ENCODE data around the gene PSENEN.

The PSENEN gene

DNA sequence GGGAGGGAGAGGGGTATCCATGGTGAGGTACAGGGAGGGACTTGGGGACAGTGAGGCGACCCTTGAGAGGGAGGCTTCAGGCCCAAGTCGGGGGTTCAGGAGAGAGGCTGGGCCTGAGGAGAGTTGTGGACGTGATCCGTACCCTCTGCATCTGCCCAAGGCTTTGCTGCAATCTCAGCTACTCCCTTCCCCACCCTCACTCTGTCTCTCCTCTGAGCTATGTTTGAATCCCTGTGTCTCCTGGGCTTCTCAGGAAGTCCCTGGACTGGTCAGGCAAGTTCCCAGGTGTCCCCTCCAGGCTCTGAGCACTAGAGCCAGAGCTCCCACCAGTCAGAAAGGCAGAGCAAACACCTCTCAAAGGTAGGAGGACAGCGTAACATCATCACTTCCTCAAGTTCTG lies 4.7 kb downstream of the PSENEN start:
- in situ Hi-C loops (cut with HindIII; ENCODE audit: low sequenced_read_pairs), result no loop called here

DNA sequence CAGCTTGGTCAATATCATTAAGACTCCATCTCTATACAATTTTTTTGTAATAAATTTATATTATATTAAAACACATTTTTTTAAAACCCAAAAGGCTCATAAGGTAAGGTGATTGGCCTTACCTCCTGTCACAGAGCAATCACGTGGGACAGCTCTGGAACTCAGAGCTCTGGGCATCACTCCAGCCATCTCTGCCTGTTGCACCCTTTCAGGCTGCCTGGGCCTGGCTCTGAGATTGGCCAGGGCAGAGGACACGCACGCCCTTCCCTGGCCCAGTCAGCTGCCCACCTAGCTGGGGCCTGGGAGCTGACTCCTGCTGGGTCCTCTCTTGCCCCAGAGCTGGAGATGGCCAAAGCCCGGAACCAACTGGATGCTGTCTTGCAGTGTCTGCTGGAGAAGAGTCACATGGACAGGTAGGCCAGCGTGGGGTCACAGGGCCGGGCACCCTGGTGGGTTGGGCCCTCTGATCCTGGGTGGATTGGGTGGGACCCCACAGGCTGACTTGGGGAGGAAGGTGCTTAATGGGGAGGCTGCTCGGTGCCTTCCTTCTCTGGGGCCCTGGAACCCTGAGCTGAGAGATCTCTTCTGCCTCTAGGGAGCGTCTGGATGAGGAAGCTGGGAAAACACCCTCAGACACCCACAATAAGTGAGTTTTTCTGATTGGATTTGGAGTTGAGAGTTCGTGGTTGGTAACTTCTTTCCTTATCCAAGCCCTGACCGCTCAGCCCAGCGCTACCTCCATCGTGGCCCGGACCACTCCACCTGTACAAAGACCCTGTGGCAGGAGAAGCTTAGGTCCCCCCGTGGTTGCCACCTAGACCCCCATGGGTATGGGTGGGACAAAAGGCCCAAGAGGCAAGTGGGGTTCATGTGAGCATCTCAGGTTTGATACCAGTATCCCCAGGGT lies 6.6 kb downstream of the PSENEN start:
- in situ Hi-C loops (cut with HindIII; ENCODE audit: low sequenced_read_pairs), result no loop called here

DNA sequence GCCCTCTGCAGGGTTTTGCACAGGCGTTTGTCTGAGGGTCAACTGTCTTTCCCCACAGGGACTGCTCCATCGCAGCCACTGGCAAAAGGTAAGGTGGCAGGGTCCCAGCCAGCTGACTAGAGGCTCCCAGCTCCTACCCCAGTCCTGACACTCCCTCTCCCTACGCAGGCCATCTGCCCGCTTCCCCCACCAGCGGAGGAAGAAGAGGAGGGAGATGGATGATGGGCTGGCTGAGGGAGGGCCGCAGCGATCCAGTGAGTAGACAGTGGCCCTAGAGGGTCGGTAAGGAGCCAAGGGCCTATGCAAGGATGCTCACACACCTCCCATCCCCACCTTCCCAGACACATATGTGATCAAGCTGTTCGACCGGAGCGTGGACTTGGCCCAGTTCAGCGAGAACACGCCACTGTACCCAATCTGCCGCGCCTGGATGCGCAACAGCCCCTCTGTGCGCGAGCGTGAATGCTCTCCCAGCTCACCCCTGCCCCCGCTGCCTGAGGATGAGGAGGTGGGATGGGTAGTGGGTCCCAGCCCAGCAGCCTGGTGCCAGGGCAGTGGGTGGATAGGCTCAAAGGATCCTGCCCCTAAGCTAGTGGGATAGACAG lies 7.4 kb downstream of the PSENEN start:
- in situ Hi-C loops (cut with HindIII; ENCODE audit: low sequenced_read_pairs), result no loop called here

DNA sequence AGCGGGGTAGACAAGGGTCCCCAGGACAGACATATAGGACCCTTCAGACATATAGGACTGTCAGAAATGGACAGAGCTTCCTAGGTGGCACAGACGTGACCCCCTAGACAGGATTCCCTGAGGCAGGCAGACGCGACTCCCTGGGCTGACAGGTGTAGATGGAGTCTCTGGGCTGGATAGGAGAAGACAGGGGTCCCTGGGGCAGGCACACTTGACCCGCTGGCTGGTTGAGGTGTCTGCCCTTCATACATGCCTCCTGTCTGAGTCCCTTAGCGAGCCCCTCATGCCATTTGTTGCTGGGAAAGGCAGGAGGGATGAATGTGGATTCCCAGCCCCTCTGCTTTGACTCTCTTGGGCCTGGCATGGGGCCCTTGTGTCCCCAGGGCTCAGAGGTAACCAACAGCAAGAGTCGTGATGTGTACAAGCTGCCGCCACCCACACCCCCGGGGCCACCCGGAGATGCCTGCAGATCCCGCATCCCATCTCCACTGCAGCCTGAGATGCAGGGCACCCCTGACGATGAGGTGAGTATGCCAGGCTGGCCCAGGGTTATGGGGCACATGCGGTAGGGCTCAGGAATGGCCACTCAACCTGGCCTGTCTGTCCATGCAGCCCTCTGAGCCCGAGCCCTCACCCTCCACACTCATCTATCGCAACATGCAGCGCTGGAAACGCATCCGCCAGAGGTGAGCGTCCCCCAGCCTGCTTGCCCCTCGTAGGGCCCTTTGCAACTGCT lies 8.4 kb downstream of the PSENEN start:
- in situ Hi-C loops (cut with HindIII; ENCODE audit: low sequenced_read_pairs), result no loop called here

DNA sequence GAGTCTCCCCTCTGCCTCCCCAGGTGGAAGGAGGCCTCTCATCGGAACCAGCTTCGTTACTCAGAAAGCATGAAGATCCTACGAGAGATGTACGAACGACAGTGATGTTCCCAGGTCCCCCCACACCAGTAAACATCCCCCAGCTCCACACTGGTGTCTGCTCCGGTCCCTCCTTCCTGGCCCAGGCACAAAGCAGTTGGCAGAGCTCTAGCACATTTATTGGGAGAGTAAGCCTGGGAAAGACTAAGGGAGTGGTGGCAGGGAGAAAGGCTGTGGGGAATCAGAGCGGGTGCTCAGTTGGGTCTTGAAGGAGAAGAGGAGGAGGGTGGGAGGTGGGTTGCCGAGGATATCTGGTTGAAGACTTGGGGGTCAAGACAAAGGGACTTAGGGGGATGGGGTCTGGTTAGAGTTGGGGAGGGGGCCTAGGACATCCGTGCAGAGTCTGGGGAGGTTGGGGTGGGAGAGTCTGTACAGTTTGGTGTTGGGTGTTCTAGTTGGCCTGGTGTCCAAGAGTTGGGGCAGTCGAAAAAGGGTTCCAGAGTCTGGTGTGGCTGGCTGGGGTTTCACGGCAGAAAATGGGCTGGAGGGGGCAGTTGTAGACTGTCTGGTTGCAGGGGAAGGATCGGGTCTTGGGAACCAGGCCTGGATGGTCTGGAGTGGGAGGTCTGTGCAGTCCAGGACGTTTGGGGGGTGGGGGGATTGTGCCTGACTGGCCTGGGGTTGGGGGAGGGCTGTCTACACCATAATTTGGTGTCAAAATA lies 9.1 kb downstream of the PSENEN start:
- in situ Hi-C loops (cut with HindIII; ENCODE audit: low sequenced_read_pairs), result no loop called here

DNA sequence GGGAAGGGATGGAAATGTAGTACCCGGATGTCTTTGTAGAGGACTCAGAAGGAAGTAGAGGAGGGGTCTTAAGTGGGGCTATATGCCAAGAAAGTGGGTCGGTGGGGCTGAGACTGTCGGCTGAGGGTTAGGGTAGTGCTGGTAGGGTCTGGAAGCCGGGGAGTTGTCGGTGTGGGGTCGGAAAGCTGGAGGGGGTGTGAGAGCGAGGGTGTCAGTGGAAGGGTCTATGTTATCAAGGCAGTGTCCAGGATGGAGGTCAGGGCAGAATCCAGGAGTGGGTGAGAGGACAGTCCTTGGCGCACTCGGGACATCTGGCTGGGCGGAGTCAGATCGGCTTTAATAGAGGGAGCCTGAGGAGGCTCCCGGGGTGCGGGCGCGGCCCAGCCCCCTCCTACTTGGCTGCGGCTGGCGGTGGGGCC lies 9.7 kb downstream of the PSENEN start:
- in situ Hi-C loops (cut with HindIII; ENCODE audit: low sequenced_read_pairs), result no loop called here

DNA sequence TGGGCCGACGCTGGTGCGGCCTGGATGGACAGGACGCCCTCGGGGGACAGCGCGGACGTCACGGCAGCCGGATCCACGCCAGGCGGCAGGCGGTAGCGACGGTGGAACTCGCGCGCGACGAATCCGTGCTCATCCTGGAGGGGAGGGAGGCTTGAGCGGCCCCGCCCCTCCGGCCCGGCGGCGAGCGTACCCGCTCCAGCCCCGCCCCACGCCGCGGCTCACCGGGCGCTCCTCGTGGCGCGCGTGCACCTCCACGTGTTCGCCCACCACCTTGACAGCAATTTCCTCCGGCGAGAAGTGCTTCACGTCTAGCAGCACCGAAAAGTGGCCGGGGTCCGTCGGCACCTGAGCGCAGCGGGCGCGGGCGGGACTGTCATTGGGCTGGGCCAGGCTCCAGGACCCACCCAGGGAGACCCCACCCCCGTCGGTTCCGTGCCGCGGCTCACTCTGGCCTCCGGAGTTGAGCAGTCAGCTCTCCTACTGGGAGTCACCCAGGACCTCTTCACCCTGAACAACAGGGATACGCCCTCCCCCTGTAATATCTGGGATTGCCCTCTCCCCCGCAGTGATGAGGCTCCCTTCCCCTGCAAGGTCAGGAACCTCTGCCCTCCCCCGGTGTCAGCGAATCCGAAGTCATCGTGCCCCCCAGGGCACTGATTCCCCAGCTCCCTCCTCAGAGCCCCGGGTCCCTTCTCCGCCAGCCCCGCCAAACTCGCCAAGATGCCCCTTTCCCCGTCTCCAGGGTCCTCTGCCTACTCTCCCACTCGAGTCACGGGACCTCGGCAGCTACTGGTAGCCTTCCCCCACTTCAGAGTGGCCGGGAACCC lies 10.3 kb downstream of the PSENEN start:
- in situ Hi-C loops (cut with HindIII; ENCODE audit: low sequenced_read_pairs), result no loop called here

DNA sequence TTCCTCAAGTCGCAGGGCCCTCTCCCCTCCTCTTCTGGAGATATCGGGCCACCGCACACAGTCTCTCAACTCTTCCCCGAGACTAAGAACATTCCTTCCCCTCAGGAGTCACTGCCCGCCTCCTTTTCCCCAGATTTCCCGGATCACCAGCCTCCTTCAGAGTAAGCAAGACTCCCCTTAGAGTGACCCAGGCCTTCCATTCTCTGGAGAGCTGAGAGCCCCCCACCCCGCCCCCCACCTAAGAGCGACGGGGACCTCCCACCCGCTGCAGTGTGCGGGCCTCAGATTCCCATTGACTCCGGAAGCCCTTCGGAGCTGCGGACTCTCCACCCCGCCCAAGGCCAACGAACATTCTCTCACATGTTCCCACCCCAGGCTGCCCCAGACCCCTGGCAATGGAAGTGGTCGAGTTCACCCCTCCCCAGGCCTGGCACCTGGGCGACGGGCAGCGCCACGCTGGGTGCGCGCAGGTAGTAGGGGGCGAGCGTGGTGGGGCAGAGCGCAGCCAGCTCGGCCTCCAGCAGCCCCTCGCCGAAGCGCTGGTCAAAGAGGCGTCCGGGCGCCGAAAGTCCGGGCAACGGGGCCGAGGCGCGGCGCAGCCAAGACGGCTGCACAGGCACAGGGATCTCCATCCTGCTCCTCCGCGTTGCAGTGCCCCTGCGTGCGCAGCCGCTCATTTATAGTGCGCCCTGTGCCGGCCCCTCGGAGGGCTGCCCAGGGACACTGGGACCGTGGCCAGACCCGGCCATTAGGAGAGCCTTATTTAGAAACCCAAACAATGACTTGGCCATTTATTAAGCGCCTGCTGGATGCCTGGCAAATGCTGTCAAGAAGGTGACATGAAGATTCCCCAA lies 11.2 kb downstream of the PSENEN start, which contains the start of gene HSPB6:
TSS of gene HSPB6 (minus strand) at position 653 of the 854 bp plus-strand sequence. CDS start at position 632, 21 bp downstream.
- in situ Hi-C loops (cut with HindIII; ENCODE audit: low sequenced_read_pairs), result no loop called here

DNA sequence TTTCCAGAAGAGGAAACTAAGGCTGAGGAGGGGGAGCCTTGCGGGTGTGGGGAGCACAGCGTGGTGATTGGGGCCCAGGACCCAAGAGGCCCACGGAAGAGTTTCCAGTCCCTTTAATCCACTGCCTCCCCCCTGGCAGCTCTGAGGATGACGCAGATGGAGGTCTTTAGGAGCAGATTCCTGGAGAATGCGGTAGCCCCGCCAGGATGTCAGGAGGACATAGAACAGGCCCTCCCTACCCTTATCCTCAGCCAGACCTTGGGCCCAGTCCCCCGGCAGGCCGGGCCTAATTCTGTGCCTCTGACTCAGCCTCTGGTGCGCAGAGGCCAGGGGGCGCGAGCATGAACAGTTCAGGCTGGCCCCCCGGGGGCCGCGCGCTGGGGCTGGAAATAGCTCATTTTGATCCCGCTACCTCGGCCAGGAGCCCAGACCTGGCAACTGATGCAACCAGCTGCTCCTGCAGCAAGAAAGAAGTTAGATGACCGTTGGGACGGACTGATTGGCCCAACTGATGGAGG lies 11.8 kb downstream of the PSENEN start:
- in situ Hi-C loops (cut with HindIII; ENCODE audit: low sequenced_read_pairs), result no loop called here

DNA sequence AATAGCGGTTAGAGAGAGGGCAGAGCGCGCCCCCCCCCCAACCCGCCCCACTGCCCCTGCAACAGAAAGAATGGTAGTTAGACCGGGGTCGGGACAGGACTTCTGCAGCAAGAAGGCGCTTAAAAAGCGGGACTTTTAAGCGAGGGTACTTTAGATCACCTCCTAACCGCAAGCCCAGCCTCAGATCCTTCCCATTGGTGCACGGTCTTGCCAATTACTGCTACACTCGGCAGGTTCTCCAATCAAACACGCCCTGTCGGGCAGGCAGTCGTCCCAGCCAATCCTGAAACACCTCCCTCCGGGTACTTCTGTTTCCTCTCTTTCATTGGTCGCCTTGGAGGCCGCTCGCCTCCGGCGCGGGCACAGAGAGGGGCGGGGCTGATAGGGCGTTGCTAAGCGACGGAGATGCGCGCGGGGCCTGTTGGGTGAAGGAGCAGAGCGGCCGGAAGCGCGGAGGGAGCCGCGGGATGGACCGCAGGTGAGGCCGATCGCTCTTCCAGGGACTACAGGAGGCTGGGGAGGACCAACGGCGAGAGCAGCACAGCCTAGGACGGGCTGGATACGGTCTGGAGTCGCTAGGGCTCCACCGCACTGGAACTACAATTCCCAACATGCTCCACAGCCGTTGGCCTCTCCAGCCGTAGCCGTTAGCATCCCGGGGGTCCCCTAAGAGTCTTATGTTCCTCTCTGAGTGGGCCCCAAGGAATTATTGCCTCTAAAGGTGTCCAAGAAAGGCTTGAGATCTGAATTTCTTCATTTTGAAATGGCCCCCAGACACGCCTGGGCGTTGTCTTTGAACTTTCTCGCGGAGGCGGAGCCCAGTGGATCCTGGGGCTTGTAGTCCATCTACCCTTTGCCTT lies 12.5 kb downstream of the PSENEN start, which contains the start of gene PROSER3:
TSS of gene PROSER3 (plus strand) at position 428 of the 860 bp plus-strand sequence. CDS start at position 468, 40 bp downstream.
- in situ Hi-C loops (cut with HindIII; ENCODE audit: low sequenced_read_pairs), result no loop called here

DNA sequence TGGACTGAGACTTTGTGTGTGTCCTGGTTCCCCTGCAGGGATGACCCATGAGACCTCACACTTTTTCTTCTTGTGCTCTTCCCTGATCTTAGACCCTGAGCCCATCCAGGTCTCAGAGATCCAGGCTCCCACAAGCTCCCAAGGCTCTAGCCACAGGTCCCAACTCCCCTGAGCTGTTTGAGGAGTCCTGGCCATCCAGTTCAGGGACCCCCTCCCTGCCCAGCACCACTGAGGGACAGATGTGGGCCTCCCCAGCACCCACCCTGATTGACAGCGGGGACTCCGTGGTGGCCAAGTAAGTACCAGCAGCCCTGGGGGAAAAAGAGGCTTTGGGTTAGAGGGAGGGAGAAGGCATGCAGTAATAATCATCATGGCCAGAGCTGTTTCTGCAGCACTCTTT lies 14.2 kb downstream of the PSENEN start:
- in situ Hi-C loops (cut with HindIII; ENCODE audit: low sequenced_read_pairs), result no loop called here

DNA sequence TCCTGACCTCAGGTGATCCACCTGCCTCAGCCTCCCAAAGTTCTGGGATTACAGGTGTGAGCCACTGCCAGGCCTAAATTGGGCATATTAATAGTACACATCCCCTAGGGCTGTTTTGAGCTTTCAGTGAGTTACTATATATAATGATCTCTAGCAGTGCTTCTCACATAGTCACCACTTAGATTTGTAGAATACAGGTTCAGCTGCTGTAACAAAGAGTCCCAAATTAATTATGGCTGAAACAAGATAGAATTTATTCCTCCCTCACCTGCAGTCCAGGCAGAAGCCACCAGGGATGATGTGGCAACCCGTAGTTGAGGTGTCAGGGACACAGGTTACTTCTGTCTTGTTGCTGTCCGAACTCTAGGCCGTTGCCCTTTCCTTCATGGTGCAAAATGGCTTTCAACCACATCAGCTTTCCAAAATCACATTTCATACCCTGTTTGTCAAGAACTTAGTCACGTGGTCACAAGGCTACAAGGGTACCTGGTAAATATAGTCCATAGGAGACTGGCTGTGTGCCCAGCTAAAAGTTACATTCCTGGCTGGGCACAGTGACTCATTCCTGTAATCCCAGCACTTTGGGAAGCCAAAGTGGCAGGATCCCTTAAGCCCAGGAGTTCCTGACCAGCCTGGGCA lies 15.4 kb downstream of the PSENEN start:
- in situ Hi-C loops (cut with HindIII; ENCODE audit: low sequenced_read_pairs), result no loop called here

DNA sequence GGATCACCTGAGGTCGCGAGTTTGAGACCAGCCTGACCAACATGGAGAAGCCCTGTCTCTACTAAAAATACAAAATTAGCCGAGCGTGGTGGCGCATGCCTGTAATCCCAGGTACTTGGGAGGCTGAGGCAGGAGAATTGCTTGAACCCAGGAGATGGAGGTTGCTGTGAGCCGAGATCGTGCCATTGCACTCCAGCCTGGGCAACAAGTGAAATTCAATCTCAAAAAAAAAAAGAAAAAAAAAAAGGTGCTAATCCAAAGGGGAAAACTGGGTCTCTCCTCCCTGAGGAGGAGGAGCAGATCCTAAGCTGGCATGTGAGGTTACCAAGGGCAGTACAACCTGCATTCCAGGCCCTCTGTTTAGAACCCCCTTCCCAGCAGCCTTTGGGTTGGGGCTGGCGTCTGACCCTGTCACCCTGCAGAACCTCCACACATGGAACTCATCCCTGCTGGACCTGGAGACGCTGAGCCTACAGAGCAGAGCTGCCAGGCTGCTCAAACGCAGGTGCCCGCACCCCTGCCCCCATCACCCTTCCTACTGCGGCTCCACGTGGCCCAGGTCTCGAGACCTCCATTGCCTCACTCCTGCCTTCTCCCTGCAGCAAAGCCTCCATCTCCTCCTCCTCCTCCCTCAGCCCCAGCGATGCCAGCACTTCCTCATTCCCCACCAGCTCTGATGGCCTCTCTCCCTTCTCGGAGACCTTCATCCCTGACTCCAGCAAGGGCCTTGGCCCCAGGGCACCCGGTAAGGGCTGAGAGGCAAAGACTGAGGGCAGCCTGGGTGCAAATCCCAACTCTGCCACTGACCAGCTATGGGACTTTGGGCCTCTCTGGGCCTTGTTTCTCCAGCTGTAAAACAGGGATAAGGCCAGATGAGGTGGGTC lies 19.2 kb downstream of the PSENEN start:
- in situ Hi-C loops (cut with HindIII; ENCODE audit: low sequenced_read_pairs), result no loop called here

DNA sequence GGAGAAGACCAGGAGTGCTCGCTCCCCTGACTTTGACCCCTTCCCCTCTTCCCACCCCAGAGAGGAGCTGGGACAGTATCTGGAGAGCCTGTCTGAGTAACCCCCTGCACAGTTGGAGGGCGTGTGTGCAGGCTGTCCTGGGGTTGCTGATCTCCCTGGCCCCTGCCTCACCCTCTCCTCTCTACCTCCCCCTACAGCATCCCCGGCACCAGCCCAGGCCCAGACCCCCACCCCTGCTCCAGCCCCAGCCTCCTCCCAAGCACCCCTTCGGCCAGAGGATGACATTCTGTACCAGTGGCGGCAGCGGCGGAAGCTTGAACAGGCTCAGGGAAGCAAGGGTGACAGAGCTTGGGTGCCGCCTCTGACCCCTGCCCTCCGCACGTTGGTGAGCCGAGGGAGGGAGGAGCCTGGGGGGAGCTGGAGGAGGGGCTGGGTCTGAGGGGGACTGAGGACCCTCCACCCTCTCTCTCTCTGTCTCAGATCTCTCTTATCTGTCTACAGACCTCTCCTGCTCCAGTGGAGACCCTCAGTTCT lies 21.2 kb downstream of the PSENEN start:
- in situ Hi-C loops (cut with HindIII; ENCODE audit: low sequenced_read_pairs), result no loop called here

DNA sequence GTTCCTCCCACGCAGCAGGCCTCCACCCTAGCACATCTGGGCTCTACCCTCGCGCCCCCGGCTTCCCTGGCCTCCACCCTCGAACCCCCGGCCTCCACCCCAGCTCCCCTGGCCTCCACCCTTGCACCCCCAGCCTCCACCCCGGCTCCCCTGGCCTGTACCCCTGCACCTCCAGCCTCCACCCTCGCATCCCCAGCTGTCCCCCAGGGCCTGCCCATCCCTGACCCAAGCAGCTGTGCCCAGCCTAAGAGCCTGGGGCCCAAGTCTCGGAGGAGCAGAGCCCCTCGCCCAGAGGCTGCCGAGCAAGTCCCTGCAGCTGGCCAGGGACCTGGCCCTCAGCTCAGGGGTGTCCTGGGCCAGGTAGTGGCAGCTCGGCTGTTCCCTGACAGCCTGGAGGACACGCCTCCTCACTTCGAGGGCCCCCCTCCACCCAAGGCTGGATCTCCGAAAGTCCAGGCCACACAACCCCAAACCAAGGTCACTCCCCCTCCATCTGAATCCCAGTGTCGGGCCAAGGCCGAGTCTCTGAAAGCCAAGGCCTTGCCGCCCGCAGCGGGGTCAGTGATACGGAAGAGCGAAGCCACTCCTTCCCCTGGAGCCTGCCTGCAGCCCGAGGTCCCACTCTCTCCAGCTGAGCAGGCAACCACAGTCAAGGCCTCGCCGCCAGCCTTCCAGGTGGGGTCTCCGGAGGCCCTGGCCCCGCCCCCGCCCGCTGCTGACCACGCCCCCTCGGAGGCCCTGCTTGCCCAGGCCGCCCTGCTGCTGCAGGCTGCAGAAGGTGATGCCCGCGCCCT lies 22.0 kb downstream of the PSENEN start:
- in situ Hi-C loops (cut with HindIII; ENCODE audit: low sequenced_read_pairs), result no loop called here
